ENCODE results near the gene NEGR1.

The NEGR1 gene

DNA sequence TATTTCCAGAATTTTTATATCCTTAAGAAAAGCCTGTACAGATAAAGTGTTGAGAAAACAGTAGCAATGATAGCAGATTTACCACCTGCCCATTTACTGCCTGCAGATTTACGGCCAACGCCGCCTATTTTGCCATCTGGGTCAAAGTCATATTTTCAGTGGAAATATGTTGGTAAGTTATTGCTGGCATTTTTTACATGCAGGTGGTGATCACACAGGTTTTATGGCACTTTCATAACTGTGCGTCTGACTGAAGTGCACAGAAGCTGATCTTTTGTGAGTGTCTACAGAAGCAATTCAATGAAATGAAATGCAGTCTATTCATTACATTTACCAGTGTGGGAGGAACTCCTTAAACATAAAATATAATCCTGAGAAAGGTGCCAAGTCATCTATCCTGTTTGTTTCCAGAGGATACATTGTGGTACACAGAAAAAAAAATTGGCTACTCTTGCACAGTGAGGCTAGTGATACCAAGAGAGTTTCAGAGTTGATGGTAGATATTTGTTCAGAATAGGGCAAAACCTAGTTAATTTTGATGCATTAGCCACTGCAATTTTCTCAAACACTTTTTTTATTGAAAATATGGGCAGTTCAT is 458.5 kb downstream of the NEGR1 start:
- Histone ChIP-seq H3K4me3 (no peak overlapping the region), H3K27ac (no peak overlapping the region)
- DNase-seq (ENCODE audit: low spot score): no peak
- no peak for TF ChIP-seq CTCF (IDR thresholded peaks at IDR 0.05)

- DNase-seq (ENCODE audit: low spot score): no peak
- Histone ChIP-seq H3K27ac (no peak overlapping the region), H3K4me3 (no peak overlapping the region)
- TF ChIP-seq CTCF (IDR thresholded peaks at IDR 0.05): no peak
Measured at GRCh38 chr1:71817028-71817427, 465.3 kb downstream of the NEGR1 start.

DNA sequence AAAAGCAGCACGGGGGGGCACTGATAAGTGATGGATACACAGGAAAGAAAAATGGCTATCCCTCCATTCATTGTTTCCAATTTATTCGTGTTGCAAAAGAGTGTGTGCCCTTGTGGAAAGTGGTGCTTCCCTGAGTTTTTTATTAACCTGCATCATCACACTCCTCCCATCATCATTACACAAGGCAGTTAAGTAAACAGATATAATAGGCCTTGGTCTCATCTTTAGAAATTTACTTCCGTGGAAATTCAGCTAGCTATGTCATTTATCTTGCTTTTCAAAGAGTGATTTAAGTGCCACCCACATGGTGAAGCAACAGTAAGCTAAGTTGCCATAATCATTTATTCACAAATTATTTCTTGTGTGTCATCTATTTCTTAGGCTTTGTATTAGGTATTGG is 473.3 kb downstream of the NEGR1 start:
- DNase-seq (ENCODE audit: low spot score): no peak
- Histone ChIP-seq H3K27ac (no peak overlapping the region), H3K4me3 (no peak overlapping the region)
- no peak for TF ChIP-seq CTCF (IDR thresholded peaks at IDR 0.05)

GRCh38 chr1:71804140-71804539 is 478.2 kb downstream of the NEGR1 start:
- Histone ChIP-seq H3K27ac (no peak overlapping the region), H3K4me3 (no peak overlapping the region)
- TF ChIP-seq CTCF (IDR thresholded peaks at IDR 0.05): no peak
- DNase-seq (ENCODE audit: low spot score): no peak

- no peak for TF ChIP-seq CTCF (IDR thresholded peaks at IDR 0.05)
- Histone ChIP-seq H3K4me3 (no peak overlapping the region), H3K27ac (no peak overlapping the region)
- no peak for DNase-seq (ENCODE audit: low spot score)
Measured at GRCh38 chr1:71796006-71796405, 486.3 kb downstream of the NEGR1 start.

DNA sequence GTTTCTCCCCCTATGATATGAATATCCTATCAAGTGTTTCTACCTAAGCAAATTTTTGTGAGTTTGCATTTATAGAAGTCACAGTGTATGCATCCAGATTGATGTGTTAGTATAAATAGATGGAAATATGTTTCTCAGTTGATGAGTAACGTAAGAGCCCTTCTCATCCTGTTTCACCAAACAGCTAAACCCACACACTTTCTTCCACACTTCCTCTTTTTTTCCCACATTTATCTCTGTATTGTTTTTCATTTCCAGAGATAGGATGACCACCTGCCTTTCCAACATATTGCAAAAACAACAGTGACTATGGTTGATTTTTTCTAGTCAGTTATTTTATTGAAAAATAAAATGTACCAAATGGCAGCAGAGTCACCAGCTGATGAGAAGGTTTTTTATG is 490.1 kb downstream of the NEGR1 start:
- DNase-seq (ENCODE audit: low spot score): no peak
- H3K4me3 ChIP-seq: no peak overlapping the region
- H3K27ac ChIP-seq: no peak overlapping the region
- TF ChIP-seq CTCF (IDR thresholded peaks at IDR 0.05): no peak

DNA sequence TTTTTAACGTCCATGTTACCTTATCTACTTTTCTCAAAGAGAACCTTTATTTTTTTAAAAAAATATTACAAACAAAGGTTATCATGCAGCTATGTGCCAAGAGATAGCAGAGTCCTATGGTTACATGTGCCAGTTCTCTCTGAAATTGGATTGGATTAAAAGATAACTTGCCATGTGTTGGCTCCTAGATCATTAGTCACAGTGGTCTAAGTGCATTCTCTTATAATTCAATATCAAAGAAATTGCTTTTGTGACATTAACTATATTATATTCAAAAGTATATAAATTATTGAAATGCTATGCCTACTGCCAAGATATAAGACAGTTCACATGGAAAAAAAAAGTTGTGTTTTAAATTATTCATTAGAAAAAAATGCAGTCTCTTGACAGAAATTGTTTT is 494.2 kb downstream of the NEGR1 start:
- no peak for DNase-seq (ENCODE audit: low spot score)
- H3K4me3 ChIP-seq: no peak overlapping the region
- TF ChIP-seq CTCF (IDR thresholded peaks at IDR 0.05): no peak
- no peak overlapping the region for H3K27ac ChIP-seq
